Ureter (tissue), 1 donor: ENCODE results near the gene TMCC1. TPM values are rescaled to one million over a fixed set of nuclear protein-coding genes. Genes with fewer than 3 reads are reported as not detected.

Experiments used
- DNase-seq: peaks from one replicate; pipeline ENCODE4 v3.0.0-alpha.2; 2020; ENCODE audit warnings: low spot score
- total RNA-seq: library from RNA; stranded (reverse); gene quantifications from one replicate; pipeline ENCODE4 v1.2.4, GENCODE V29; 2023
- donor health status: DM: yes; HTN: yes; CAD: no.

Gene TMCC1
- total RNA-seq, 1 donor from 2014 or later: 68.0 TPM

GRCh38 chr3:129599073-129599472, 294.4 kb downstream of the TMCC1 start:
- DNase-seq: no peak

DNA sequence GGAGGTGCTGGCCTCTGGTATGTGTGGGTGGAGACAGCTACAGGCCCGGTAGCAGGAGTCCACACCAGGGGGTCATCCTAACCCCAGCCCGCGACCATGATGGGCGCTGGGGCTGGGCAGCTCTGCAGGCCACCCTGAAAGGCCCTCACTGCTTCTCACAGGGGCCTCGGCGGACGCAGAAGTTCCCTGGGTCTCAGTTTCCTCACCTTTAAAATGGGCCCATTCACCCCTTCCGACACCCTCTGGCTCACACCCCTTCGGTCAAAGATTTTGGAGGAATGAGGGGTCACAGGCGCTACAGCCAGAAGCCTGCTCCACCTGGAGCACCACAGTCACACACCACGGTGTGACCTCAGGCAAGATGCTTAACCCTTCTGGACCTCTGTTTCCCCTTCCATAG, 295.0 kb downstream of the TMCC1 start:
- no peak for DNase-seq

DNA sequence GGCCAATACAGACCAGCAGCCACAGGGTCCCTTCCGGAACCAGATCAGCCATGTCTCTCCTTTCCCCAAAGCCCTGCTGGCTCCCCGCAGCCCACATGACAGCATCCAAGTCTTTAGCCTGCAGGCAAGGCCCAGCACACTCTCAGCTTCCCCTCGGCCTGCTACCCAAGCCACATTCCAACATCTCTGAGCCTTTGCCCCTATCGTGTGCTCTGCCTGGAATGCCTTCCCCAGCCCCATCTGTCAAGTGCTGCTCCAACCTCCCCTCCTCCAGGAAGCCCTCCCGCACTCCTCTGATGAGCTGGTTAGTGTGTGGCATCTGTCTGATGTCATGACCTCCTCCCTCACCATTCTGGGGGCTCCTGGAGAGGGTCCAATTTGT, 295.5 kb downstream of the TMCC1 start:
- no peak for DNase-seq

Other genes starting within 250 kb of the TMCC1 start
- gene TRH, start 81.0 kb upstream of the TMCC1 start, total RNA-seq: not detected
- 0.99 TPM for gene ALG1L2, start 188.1 kb upstream of the TMCC1 start, total RNA-seq